ENCODE data around the gene STARD8.
"Not testable (repeated sequence)": the region's sequence is repeated elsewhere in the genome, so short reads cannot be mapped to it uniquely, and the experiment has no call there.

Gene STARD8

GRCh38 chrX:68629936-68630335 is 17.5 kb upstream of the STARD8 start:
- H3K27ac ChIP-seq (ENCODE audit: insufficient read depth in 1 of 2, low read depth in 1 of 2, low read length in 2 of 2, poor library complexity in 1 of 2, severe bottlenecking in 2 of 2); H3K4me3 ChIP-seq (ENCODE audit: control insufficient read depth in 1 of 7, extremely low read depth in 1 of 7, insufficient read depth in 4 of 7, low read depth in 2 of 7, low read length in 6 of 7); POLR2A ChIA-PET; H3K36me3 ChIP-seq (ENCODE audit: control insufficient read depth in 4 of 4, insufficient read depth in 4 of 4, low read length in 3 of 4); H3K9me3 ChIP-seq (ENCODE audit: control extremely low read depth in 1 of 5, control insufficient read depth in 4 of 5, insufficient read depth in 2 of 5, low read depth in 1 of 5, low read length in 4 of 5); DNase-seq; H3K27me3 ChIP-seq (replicated peaks in 2 of 5; ENCODE audit: control insufficient read depth in 4 of 5, insufficient read depth in 5 of 5, low read length in 4 of 5); CTCF ChIA-PET; H3K4me1 ChIP-seq (ENCODE audit: control extremely low read depth in 1 of 4, control insufficient read depth in 4 of 4, insufficient read depth in 4 of 4, low read length in 3 of 4): not testable (repeated sequence)
- WGBS (ENCODE audit: insufficient coverage): no CpG with 5 or more reads among the region's 7 CpGs

- Histone ChIP-seq H3K4me3 (ENCODE audit: control insufficient read depth in 1 of 7, extremely low read depth in 1 of 7, insufficient read depth in 4 of 7, low read depth in 2 of 7, low read length in 6 of 7) (no peak overlapping the region), H3K4me1 (ENCODE audit: control extremely low read depth in 1 of 4, control insufficient read depth in 4 of 4, insufficient read depth in 4 of 4, low read length in 3 of 4) (no peaks in the 10 kb centered on the region), H3K9me3 (ENCODE audit: control extremely low read depth in 1 of 5, control insufficient read depth in 4 of 5, insufficient read depth in 2 of 5, low read depth in 1 of 5, low read length in 4 of 5) (no peaks in the 10 kb centered on the region), H3K27ac (ENCODE audit: insufficient read depth in 1 of 2, low read depth in 1 of 2, low read length in 2 of 2, poor library complexity in 1 of 2, severe bottlenecking in 2 of 2) (no peak overlapping the region), H3K36me3 (ENCODE audit: control insufficient read depth in 4 of 4, insufficient read depth in 4 of 4, low read length in 3 of 4) (no peaks in the 10 kb centered on the region), H3K27me3 (replicated peaks in 2 of 5; ENCODE audit: control insufficient read depth in 4 of 5, insufficient read depth in 5 of 5, low read length in 4 of 5) (no peaks in the 10 kb centered on the region)
- ChIA-PET CTCF (interaction anchor here (1.5 kb wide), 1 partner anchor 9 kb away, joined by 3 read pairs; no protein-coding TSS in a partner anchor), POLR2A (no interaction called here)
- 89% methylated on average over 3 of the region's 4 CpGs for WGBS (ENCODE audit: insufficient coverage)
- DNase-seq: no peak
Measured at GRCh38 chrX:68631336-68631735, 16.1 kb upstream of the STARD8 start.

GRCh38 chrX:68632491-68632890 is 15.0 kb upstream of the STARD8 start:
- no peaks in the 10 kb centered on the region for H3K36me3 ChIP-seq (ENCODE audit: control insufficient read depth in 4 of 4, insufficient read depth in 4 of 4, low read length in 3 of 4)
- DNase-seq: no peak
- POLR2A ChIA-PET: no interaction called here
- H3K4me1 ChIP-seq (ENCODE audit: control extremely low read depth in 1 of 4, control insufficient read depth in 4 of 4, insufficient read depth in 4 of 4, low read length in 3 of 4): no peaks in the 10 kb centered on the region
- 89% methylated on average over 1 of the region's 2 CpGs for WGBS (ENCODE audit: insufficient coverage)
- no peak overlapping the region for H3K4me3 ChIP-seq (ENCODE audit: control insufficient read depth in 1 of 7, extremely low read depth in 1 of 7, insufficient read depth in 4 of 7, low read depth in 2 of 7, low read length in 6 of 7)
- no peaks in the 10 kb centered on the region for H3K27me3 ChIP-seq (replicated peaks in 2 of 5; ENCODE audit: control insufficient read depth in 4 of 5, insufficient read depth in 5 of 5, low read length in 4 of 5)
- CTCF ChIA-PET: interaction anchor here (1.5 kb wide), 1 partner anchor 8 kb away, joined by 3 read pairs; no protein-coding TSS in a partner anchor
- no peaks in the 10 kb centered on the region for H3K9me3 ChIP-seq (ENCODE audit: control extremely low read depth in 1 of 5, control insufficient read depth in 4 of 5, insufficient read depth in 2 of 5, low read depth in 1 of 5, low read length in 4 of 5)
- H3K27ac ChIP-seq (ENCODE audit: insufficient read depth in 1 of 2, low read depth in 1 of 2, low read length in 2 of 2, poor library complexity in 1 of 2, severe bottlenecking in 2 of 2): no peak overlapping the region

DNA sequence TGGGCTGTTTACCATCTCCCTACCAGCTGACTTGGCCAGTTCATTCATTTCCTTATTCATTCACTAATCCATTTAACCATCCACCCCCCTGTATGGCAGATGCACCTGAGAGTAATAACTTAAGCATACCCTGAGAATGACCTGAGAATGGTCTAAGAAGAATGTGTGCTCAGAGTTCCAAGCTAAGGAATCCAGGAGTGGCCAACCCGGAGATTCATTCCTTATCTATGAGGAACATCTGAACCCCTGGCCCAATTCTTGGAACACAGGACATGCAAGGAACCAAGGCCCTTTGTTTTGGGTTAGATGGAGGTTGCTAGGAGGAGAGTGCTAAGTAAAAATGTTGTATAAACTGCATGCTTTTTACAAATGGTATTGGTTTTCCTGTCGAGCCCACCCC is 13.5 kb upstream of the STARD8 start:
- Histone ChIP-seq H3K9me3 (ENCODE audit: control extremely low read depth in 1 of 5, control insufficient read depth in 4 of 5, insufficient read depth in 2 of 5, low read depth in 1 of 5, low read length in 4 of 5) (no peaks in the 10 kb centered on the region), H3K27ac (ENCODE audit: insufficient read depth in 1 of 2, low read depth in 1 of 2, low read length in 2 of 2, poor library complexity in 1 of 2, severe bottlenecking in 2 of 2) (no peak overlapping the region), H3K27me3 (replicated peaks in 2 of 5; ENCODE audit: control insufficient read depth in 4 of 5, insufficient read depth in 5 of 5, low read length in 4 of 5) (no peaks in the 10 kb centered on the region), H3K36me3 (ENCODE audit: control insufficient read depth in 4 of 4, insufficient read depth in 4 of 4, low read length in 3 of 4) (no peaks in the 10 kb centered on the region), H3K4me3 (ENCODE audit: control insufficient read depth in 1 of 7, extremely low read depth in 1 of 7, insufficient read depth in 4 of 7, low read depth in 2 of 7, low read length in 6 of 7) (no peak overlapping the region), H3K4me1 (ENCODE audit: control extremely low read depth in 1 of 4, control insufficient read depth in 4 of 4, insufficient read depth in 4 of 4, low read length in 3 of 4) (no peaks in the 10 kb centered on the region)
- ChIA-PET CTCF (interaction anchor here (0.5 kb wide), 1 partner anchor 1906 kb away, joined by 6 read pairs; no protein-coding TSS in a partner anchor), POLR2A (no interaction called here)
- no peak for DNase-seq
- 79% methylated on average over 2 of the region's 2 CpGs for WGBS (ENCODE audit: insufficient coverage)

DNA sequence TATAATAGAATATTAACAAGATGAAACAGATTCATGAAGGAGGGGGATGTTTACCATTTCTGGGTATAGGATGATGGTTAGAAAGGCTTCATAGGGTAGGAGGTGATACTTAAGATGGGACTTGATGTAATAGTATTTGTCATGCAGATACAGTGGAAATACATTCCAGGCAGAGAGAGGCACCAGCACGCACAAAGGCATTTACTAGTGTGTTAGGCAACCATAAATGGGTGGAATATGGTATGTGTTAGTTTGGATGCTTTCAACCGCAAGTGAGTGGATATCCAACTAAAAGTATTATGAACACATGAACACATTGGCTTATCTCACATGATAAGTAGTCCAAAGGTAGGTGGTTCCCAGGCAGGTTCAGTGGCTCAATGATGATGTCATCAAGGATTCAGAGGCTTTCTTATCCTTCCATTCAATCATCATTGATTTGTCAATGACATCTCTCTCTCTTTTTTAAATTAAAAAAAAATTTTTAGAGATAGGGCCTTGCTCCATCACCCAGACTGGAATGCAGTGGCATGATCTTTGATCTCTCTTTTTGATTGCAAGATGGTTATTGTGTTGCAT is 12.7 kb upstream of the STARD8 start:
- no peaks in the 10 kb centered on the region for H3K9me3 ChIP-seq (ENCODE audit: control extremely low read depth in 1 of 5, control insufficient read depth in 4 of 5, insufficient read depth in 2 of 5, low read depth in 1 of 5, low read length in 4 of 5)
- no peaks in the 10 kb centered on the region for H3K27me3 ChIP-seq (replicated peaks in 2 of 5; ENCODE audit: control insufficient read depth in 4 of 5, insufficient read depth in 5 of 5, low read length in 4 of 5)
- no peak for DNase-seq
- H3K4me1 ChIP-seq (ENCODE audit: control extremely low read depth in 1 of 4, control insufficient read depth in 4 of 4, insufficient read depth in 4 of 4, low read length in 3 of 4): no peaks in the 10 kb centered on the region
- ChIA-PET POLR2A (no interaction called here), CTCF (no interaction called here)
- WGBS (ENCODE audit: insufficient coverage): 80% methylated on average over 1 of the region's 2 CpGs
- H3K27ac ChIP-seq (ENCODE audit: insufficient read depth in 1 of 2, low read depth in 1 of 2, low read length in 2 of 2, poor library complexity in 1 of 2, severe bottlenecking in 2 of 2): no peak overlapping the region
- no peaks in the 10 kb centered on the region for H3K36me3 ChIP-seq (ENCODE audit: control insufficient read depth in 4 of 4, insufficient read depth in 4 of 4, low read length in 3 of 4)
- H3K4me3 ChIP-seq (ENCODE audit: control insufficient read depth in 1 of 7, extremely low read depth in 1 of 7, insufficient read depth in 4 of 7, low read depth in 2 of 7, low read length in 6 of 7): no peak overlapping the region

- no peak for DNase-seq
- WGBS (ENCODE audit: insufficient coverage): 100% methylated on average over 1 of the region's 2 CpGs
- H3K27me3 ChIP-seq (replicated peaks in 2 of 5; ENCODE audit: control insufficient read depth in 4 of 5, insufficient read depth in 5 of 5, low read length in 4 of 5): no peaks in the 10 kb centered on the region
- no peaks in the 10 kb centered on the region for H3K9me3 ChIP-seq (ENCODE audit: control extremely low read depth in 1 of 5, control insufficient read depth in 4 of 5, insufficient read depth in 2 of 5, low read depth in 1 of 5, low read length in 4 of 5)
- ChIA-PET CTCF (interaction anchor here (0.7 kb wide), 1 partner anchor 8 kb away, joined by 3 read pairs; no protein-coding TSS in a partner anchor), POLR2A (no interaction called here)
- H3K4me1 ChIP-seq (ENCODE audit: control extremely low read depth in 1 of 4, control insufficient read depth in 4 of 4, insufficient read depth in 4 of 4, low read length in 3 of 4): no peaks in the 10 kb centered on the region
- no peak overlapping the region for H3K4me3 ChIP-seq (ENCODE audit: control insufficient read depth in 1 of 7, extremely low read depth in 1 of 7, insufficient read depth in 4 of 7, low read depth in 2 of 7, low read length in 6 of 7)
- H3K27ac ChIP-seq (ENCODE audit: insufficient read depth in 1 of 2, low read depth in 1 of 2, low read length in 2 of 2, poor library complexity in 1 of 2, severe bottlenecking in 2 of 2): no peak overlapping the region
- H3K36me3 ChIP-seq (ENCODE audit: control insufficient read depth in 4 of 4, insufficient read depth in 4 of 4, low read length in 3 of 4): no peaks in the 10 kb centered on the region
Measured at GRCh38 chrX:68640661-68641060, 6.8 kb upstream of the STARD8 start.

DNA sequence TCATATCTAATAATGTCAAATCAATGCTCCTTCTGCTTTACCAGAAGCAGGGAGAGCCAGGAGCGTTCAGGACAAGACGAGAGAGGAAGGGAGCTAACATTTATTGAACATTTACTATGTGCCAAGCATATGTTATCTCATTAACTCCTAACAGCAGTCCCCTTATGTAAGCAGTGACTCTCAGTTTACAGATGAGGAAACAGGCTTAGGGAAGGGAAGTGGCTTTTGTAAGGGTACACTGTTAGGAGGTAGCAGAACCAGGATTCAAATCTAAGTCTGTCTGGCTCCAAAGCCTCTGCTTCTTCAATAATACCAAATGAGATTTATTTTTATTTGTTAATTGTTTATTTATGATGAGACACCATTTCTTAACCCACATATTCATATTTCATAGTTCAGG is 2.6 kb upstream of the STARD8 start:
- no CpG with 5 or more reads among the region's 2 CpGs for WGBS (ENCODE audit: insufficient coverage)
- Histone ChIP-seq H3K9me3 (ENCODE audit: control extremely low read depth in 1 of 5, control insufficient read depth in 4 of 5, insufficient read depth in 2 of 5, low read depth in 1 of 5, low read length in 4 of 5) (no peaks in the 10 kb centered on the region), H3K27ac (ENCODE audit: insufficient read depth in 1 of 2, low read depth in 1 of 2, low read length in 2 of 2, poor library complexity in 1 of 2, severe bottlenecking in 2 of 2) (no peak overlapping the region), H3K36me3 (ENCODE audit: control insufficient read depth in 4 of 4, insufficient read depth in 4 of 4, low read length in 3 of 4) (no peaks in the 10 kb centered on the region), H3K4me3 (ENCODE audit: control insufficient read depth in 1 of 7, extremely low read depth in 1 of 7, insufficient read depth in 4 of 7, low read depth in 2 of 7, low read length in 6 of 7) (no peak overlapping the region), H3K4me1 (ENCODE audit: control extremely low read depth in 1 of 4, control insufficient read depth in 4 of 4, insufficient read depth in 4 of 4, low read length in 3 of 4) (no peaks in the 10 kb centered on the region), H3K27me3 (replicated peaks in 2 of 5; ENCODE audit: control insufficient read depth in 4 of 5, insufficient read depth in 5 of 5, low read length in 4 of 5) (peaks cover 0 to 18% (median 0%) of the 10 kb centered on the region in 5 experiments)
- CTCF ChIA-PET: no interaction called here
- POLR2A ChIA-PET: no interaction called here
- DNase-seq: no peak

All from common myeloid progenitor, CD34-positive (primary cell).